ENCODE measurements around the gene IMPDH2.
"Not testable (repeated sequence)": the region's sequence is repeated elsewhere in the genome, so short reads cannot be mapped to it uniquely, and the experiment has no call there.

IMPDH2 gene

GRCh38 chr3:49009396-49009795, 19.8 kb downstream of the IMPDH2 start:
- Histone ChIP-seq H3K4me1 (ENCODE audit: insufficient read depth, low read length, poor library complexity, severe bottlenecking) (peaks cover 14% of the 10 kb centered on the region), H3K9me2 (replicated peaks; ENCODE audit: low read depth, low read length) (no peaks in the 10 kb centered on the region), H3F3A (ENCODE audit: low read depth) (no peaks in the 10 kb centered on the region), H2AFZ (ENCODE audit: low read length) (no peak overlapping the region), H3K9me3 (ENCODE audit: insufficient read depth, low read depth, low read length) (no peaks in the 10 kb centered on the region), H4K20me1 (ENCODE audit: insufficient read depth, low read length, poor library complexity, severe bottlenecking) (peaks cover 53% of the 10 kb centered on the region), H3K4me2 (ENCODE audit: low read depth, low read length, poor library complexity, severe bottlenecking) (peak overlapping the region; percentile 22), H3K79me2 (ENCODE audit: insufficient read depth, low read length) (peaks cover 77% of the 10 kb centered on the region), H3K27me3 (ENCODE audit: insufficient read depth, low read length, poor library complexity, severe bottlenecking) (no peaks in the 10 kb centered on the region), H3K4me3 (ENCODE audit: low read length, poor library complexity, severe bottlenecking) (no peak overlapping the region), H3K9ac (ENCODE audit: low read depth, low read length, poor library complexity, severe bottlenecking) (no peak overlapping the region), H3K36me3 (ENCODE audit: insufficient read depth, low read length) (peaks cover 29% of the 10 kb centered on the region; the same call in 1 of the 2 replicates)
- TF ChIP-seq, protein P1, sequence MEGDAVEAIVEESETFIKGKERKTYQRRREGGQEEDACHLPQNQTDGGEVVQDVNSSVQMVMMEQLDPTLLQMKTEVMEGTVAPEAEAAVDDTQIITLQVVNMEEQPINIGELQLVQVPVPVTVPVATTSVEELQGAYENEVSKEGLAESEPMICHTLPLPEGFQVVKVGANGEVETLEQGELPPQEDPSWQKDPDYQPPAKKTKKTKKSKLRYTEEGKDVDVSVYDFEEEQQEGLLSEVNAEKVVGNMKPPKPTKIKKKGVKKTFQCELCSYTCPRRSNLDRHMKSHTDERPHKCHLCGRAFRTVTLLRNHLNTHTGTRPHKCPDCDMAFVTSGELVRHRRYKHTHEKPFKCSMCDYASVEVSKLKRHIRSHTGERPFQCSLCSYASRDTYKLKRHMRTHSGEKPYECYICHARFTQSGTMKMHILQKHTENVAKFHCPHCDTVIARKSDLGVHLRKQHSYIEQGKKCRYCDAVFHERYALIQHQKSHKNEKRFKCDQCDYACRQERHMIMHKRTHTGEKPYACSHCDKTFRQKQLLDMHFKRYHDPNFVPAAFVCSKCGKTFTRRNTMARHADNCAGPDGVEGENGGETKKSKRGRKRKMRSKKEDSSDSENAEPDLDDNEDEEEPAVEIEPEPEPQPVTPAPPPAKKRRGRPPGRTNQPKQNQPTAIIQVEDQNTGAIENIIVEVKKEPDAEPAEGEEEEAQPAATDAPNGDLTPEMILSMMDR (conservative IDR thresholded peaks at IDR 0.05; ENCODE audit: low read length): no peak
- TF ChIP-seq EZH2phosphoT487 (IDR thresholded peaks at IDR 0.05; ENCODE audit: borderline replicate concordance): no peak

DNA sequence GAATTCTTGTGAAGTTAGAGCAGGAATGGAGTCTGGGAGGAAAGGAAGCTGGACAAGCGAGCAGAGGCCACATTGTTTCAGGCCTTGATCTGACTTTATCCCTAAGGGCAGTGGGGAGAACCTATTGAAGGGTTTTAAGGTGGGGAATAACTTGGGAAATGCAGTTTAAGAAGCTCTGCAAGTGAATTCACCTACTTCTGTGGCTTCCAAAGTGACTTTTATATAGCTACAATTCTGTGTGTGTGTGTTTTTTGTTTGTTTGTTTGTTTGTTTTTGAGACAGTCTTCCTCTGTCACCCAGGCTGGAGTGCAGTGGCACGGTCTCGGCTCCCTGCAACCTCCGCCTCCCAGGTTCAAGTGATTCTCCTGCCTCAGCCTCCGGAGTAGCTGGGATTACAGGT, 20.6 kb downstream of the IMPDH2 start:
- H3K9ac ChIP-seq (ENCODE audit: low read depth, low read length, poor library complexity, severe bottlenecking): peak overlapping the region; percentile 100
- peaks cover 21% of the 10 kb centered on the region; the same call in 1 of the 2 replicates for H3K36me3 ChIP-seq (ENCODE audit: insufficient read depth, low read length)
- not testable (repeated sequence) for H3K9me3 ChIP-seq (ENCODE audit: insufficient read depth, low read depth, low read length); H3K9me2 ChIP-seq (replicated peaks; ENCODE audit: low read depth, low read length); H3F3A ChIP-seq (ENCODE audit: low read depth); H2AFZ ChIP-seq (ENCODE audit: low read length); H3K27me3 ChIP-seq (ENCODE audit: insufficient read depth, low read length, poor library complexity, severe bottlenecking)
- H3K4me3 ChIP-seq (ENCODE audit: low read length, poor library complexity, severe bottlenecking): peak overlapping the region; percentile 86
- H3K4me1 ChIP-seq (ENCODE audit: insufficient read depth, low read length, poor library complexity, severe bottlenecking): peaks cover 14% of the 10 kb centered on the region
- peaks cover 71% of the 10 kb centered on the region for H3K79me2 ChIP-seq (ENCODE audit: insufficient read depth, low read length)
- H4K20me1 ChIP-seq (ENCODE audit: insufficient read depth, low read length, poor library complexity, severe bottlenecking): peaks cover 46% of the 10 kb centered on the region
- H3K4me2 ChIP-seq (ENCODE audit: low read depth, low read length, poor library complexity, severe bottlenecking): peak overlapping the region; percentile 99

- Histone ChIP-seq H3F3A (ENCODE audit: low read depth) (no peaks in the 10 kb centered on the region), H3K4me3 (ENCODE audit: low read length, poor library complexity, severe bottlenecking) (peak overlapping the region; percentile 86), H3K9me3 (ENCODE audit: insufficient read depth, low read depth, low read length) (no peaks in the 10 kb centered on the region), H3K9ac (ENCODE audit: low read depth, low read length, poor library complexity, severe bottlenecking) (peak overlapping the region; percentile 100), H2AFZ (ENCODE audit: low read length) (peak overlapping the region; percentile 80), H4K20me1 (ENCODE audit: insufficient read depth, low read length, poor library complexity, severe bottlenecking) (peaks cover 40% of the 10 kb centered on the region), H3K4me2 (ENCODE audit: low read depth, low read length, poor library complexity, severe bottlenecking) (peak overlapping the region; percentile 99), H3K79me2 (ENCODE audit: insufficient read depth, low read length) (peaks cover 64% of the 10 kb centered on the region), H3K27me3 (ENCODE audit: insufficient read depth, low read length, poor library complexity, severe bottlenecking) (no peaks in the 10 kb centered on the region), H3K9me2 (replicated peaks; ENCODE audit: low read depth, low read length) (no peaks in the 10 kb centered on the region), H3K36me3 (ENCODE audit: insufficient read depth, low read length) (peaks cover 16% of the 10 kb centered on the region; the same call in 1 of the 2 replicates), H3K4me1 (ENCODE audit: insufficient read depth, low read length, poor library complexity, severe bottlenecking) (peaks cover 14% of the 10 kb centered on the region)
- no peak for TF ChIP-seq EZH2phosphoT487 (IDR thresholded peaks at IDR 0.05; ENCODE audit: borderline replicate concordance)
- TF ChIP-seq, protein P1 (conservative IDR thresholded peaks at IDR 0.05; ENCODE audit: low read length): no peak
These were observed 21.2 kb downstream of the IMPDH2 start for GRCh38 chr3:49007771-49008528.
